ENCODE results near the gene NMT1. TPM values are rescaled to one million over a fixed set of nuclear protein-coding genes. Genes with fewer than 3 reads are reported as not detected.

NMT1 gene
- total and polyA plus RNA-seq, 2 of the 13 experiments (the other 11 are each of a cell fraction or from before 2014, with no cell fraction given), result 75.7 to 142 TPM

DNA sequence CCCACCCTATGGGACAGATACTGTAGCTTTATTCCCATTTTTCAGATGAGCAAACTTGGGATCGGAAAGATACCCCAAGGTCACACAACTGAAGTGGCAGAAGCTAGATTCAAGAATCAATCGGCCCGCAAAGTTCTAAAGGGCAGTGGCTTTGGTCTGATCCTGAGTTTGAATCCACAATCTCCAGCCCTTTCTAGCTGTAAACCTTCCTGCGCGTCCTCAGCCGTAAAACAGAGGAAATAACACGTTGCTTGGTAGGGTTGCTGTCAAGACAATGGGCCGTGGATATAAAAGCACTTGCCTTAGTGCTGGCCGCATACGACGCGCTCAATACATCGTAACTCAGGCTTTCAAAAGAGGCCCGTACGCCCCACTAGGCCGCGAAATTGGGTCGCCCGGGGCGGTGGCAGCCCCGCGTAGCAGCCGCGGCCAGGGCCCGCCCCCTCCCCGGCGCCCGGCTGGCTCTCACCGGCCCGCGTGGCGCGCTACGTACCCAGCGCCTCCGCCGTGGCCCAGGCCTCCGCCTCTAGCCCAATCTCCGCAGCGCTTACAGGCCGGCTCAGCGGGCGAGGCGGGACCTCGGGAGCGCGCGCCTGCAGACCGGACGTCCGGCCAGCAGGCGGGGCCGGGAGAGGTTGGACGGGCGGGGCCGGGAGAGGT lies 9.9 kb upstream of the NMT1 start, which contains the start of gene DCAKD (continued):
- TF ChIP-seq, protein P1, sequence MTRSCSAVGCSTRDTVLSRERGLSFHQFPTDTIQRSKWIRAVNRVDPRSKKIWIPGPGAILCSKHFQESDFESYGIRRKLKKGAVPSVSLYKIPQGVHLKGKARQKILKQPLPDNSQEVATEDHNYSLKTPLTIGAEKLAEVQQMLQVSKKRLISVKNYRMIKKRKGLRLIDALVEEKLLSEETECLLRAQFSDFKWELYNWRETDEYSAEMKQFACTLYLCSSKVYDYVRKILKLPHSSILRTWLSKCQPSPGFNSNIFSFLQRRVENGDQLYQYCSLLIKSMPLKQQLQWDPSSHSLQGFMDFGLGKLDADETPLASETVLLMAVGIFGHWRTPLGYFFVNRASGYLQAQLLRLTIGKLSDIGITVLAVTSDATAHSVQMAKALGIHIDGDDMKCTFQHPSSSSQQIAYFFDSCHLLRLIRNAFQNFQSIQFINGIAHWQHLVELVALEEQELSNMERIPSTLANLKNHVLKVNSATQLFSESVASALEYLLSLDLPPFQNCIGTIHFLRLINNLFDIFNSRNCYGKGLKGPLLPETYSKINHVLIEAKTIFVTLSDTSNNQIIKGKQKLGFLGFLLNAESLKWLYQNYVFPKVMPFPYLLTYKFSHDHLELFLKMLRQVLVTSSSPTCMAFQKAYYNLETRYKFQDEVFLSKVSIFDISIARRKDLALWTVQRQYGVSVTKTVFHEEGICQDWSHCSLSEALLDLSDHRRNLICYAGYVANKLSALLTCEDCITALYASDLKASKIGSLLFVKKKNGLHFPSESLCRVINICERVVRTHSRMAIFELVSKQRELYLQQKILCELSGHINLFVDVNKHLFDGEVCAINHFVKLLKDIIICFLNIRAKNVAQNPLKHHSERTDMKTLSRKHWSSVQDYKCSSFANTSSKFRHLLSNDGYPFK (CRISPR knock-in tag; IDR thresholded peaks at IDR 0.05; ENCODE audit: borderline replicate concordance), result no peak
- TF ChIP-seq, protein P2, sequence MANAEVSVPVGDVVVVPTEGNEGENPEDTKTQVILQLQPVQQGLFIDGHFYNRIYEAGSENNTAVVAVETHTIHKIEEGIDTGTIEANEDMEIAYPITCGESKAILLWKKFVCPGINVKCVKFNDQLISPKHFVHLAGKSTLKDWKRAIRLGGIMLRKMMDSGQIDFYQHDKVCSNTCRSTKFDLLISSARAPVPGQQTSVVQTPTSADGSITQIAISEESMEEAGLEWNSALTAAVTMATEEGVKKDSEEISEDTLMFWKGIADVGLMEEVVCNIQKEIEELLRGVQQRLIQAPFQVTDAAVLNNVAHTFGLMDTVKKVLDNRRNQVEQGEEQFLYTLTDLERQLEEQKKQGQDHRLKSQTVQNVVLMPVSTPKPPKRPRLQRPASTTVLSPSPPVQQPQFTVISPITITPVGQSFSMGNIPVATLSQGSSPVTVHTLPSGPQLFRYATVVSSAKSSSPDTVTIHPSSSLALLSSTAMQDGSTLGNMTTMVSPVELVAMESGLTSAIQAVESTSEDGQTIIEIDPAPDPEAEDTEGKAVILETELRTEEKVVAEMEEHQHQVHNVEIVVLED (CRISPR knock-in tag; IDR thresholded peaks at IDR 0.05; ENCODE audit: borderline replicate concordance), result peak; percentile 81
- TF ChIP-seq, protein P3, sequence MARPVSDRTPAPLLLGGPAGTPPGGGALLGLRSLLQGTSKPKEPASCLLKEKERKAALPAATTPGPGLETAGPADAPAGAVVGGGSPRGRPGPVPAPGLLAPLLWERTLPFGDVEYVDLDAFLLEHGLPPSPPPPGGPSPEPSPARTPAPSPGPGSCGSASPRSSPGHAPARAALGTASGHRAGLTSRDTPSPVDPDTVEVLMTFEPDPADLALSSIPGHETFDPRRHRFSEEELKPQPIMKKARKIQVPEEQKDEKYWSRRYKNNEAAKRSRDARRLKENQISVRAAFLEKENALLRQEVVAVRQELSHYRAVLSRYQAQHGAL (CRISPR knock-in tag; IDR thresholded peaks at IDR 0.05; ENCODE audit: not compliant biosample characterization), result peak; percentile 55
- TF ChIP-seq TEAD3 (CRISPR knock-in tag; optimal IDR thresholded peaks at IDR 0.05; ENCODE audit: borderline replicate concordance) (no peak), ZNF30 (CRISPR knock-in tag; IDR thresholded peaks at IDR 0.05) (0 out of 2 replicates have a peak, but pooled peaks have one; percentile 52), ZNF879 (CRISPR knock-in tag; IDR thresholded peaks at IDR 0.05) (no peak), ZBTB3 (CRISPR knock-in tag; IDR thresholded peaks at IDR 0.05; ENCODE audit: borderline replicate concordance, low read depth) (0 out of 2 replicates have a peak, but pooled peaks have one; percentile 38), HNRNPK (IDR thresholded peaks at IDR 0.05; ENCODE audit: low read depth, low read length, poor library complexity, severe bottlenecking) (peak; percentile 71), DMAP1 (CRISPR knock-in tag; IDR thresholded peaks at IDR 0.05) (peak; percentile 72), ZNF256 (CRISPR knock-in tag; conservative IDR thresholded peaks at IDR 0.05) (no peak), ZNF260 (CRISPR knock-in tag; IDR thresholded peaks at IDR 0.05; ENCODE audit: borderline replicate concordance, low read depth) (no peak), ZNF296 (CRISPR knock-in tag; conservative IDR thresholded peaks at IDR 0.05) (no peak), ZZZ3 (CRISPR knock-in tag; IDR thresholded peaks at IDR 0.05; ENCODE audit: borderline replicate concordance) (peak; percentile 82; the same call in 1 of the 2 replicates), ATRX (CRISPR knock-in tag; IDR thresholded peaks at IDR 0.05; ENCODE audit: borderline replicate concordance) (0 out of 2 replicates have a peak, but pooled peaks have one; percentile 1), MTF2 (CRISPR knock-in tag; IDR thresholded peaks at IDR 0.05; ENCODE audit: borderline replicate concordance) (no peak), SMAD3 (CRISPR knock-in tag; IDR thresholded peaks at IDR 0.05) (no peak), ZNF501 (CRISPR knock-in tag; IDR thresholded peaks at IDR 0.05) (no peak; the same call in 1 of the 2 replicates)
- TF ChIP-seq, protein P4, sequence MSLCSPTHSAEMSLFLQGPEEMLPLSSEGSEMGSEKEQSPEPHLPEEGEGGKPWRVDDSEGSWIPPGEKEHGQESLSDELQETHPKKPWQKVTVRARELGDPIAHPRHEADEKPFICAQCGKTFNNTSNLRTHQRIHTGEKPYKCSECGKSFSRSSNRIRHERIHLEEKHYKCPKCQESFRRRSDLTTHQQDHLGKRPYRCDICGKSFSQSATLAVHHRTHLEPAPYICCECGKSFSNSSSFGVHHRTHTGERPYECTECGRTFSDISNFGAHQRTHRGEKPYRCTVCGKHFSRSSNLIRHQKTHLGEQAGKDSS (CRISPR knock-in tag; IDR thresholded peaks at IDR 0.05; ENCODE audit: borderline replicate concordance, low read depth), result peak; percentile 13; the same call in 1 of the 2 replicates
- TF ChIP-seq, protein P5, sequence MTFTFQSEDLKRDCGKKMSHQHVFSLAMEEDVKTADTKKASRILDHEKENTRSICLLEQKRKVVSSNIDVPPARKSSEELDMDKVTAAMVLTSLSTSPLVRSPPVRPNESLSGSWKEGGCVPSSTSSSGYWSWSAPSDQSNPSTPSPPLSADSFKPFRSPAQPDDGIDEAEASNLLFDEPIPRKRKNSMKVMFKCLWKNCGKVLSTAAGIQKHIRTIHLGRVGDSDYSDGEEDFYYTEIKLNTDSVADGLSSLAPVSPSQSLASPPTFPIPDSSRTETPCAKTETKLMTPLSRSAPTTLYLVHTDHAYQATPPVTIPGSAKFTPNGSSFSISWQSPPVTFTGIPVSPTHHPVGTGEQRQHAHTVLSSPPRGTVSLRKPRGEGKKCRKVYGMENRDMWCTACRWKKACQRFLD (CRISPR knock-in tag; IDR thresholded peaks at IDR 0.05; ENCODE audit: borderline replicate concordance), result no peak

All from HepG2 (cell line).